Activated naive CD8-positive, alpha-beta T cell treated with anti-CD3 and anti-CD28 coated beads, Interleukin-2, amount 50 U/mL, for 16 hours (primary cell): ENCODE data around the gene TNS1.

ENCODE experiments used
- DNase-seq: peaks from one replicate; pipeline ENCODE4 v3.0.0-alpha.2; 2020; ENCODE audit warnings: low read depth, low spot score

The TNS1 gene

DNA sequence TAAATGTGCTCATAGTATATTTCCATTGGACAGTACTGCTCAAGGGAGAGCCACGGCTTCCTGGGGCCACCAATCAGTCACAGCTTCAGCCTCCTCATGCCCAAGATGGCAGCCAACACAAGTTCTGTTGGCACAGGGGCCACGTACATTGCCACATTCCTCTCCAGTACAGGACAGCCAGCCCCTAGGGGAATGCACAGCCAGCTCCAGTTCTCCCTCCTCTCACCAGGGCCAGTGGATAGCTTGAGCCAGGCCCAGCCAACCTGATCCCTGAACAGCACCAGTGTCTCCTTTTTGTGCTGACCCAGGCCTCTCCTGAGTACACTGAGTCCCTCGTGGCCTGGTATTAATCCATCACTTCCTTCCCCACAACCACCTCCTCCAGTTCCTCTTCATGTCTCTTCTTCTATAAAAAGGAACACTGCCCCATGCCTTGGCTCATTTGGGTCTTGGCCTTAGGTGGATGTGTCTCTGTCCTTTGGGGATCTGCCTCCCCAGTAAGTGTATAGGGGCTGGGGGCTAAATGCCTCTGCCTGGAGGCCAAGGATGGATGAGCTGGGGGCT is 168.7 kb downstream of the TNS1 start:
- no peak for DNase-seq

DNA sequence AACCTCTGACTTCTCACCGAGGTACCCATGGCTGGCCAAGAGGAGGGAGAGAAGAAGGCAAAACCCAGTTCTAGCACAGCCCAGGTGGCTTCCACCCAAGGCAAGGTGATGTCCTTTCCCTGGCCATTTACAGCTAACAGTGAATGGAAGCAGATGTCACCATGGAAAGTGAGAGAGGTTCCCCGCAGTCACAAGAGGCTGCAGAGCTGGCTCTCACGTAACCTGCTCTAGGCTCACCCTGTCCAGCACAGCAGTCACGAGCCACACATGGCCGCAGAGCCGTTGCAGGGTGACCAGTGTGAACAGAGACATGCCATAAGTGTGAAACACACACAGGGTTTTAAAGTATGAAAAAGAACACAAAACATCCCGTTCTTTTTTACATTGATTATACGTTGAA is 169.4 kb downstream of the TNS1 start:
- no peak for DNase-seq

DNA sequence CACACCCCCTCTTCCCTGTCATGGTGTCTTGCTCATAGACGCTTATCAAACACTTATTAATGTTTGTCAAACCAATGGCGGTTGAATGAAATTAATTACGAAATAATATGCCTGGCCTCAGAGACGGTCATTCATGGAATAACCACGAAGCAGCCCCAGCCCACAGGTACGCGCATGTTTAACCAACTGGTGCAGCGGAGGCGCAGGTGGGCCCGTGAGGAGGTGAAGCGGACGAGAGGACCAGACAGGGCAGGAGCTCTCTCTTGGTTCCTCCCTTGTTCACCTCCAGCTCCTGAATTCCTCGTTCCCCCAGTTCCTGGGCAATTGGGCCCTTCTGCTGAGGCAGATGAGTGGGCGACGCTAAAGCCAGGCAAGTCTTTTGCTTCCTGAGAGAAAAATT is 169.8 kb downstream of the TNS1 start:
- DNase-seq = no peak

DNA sequence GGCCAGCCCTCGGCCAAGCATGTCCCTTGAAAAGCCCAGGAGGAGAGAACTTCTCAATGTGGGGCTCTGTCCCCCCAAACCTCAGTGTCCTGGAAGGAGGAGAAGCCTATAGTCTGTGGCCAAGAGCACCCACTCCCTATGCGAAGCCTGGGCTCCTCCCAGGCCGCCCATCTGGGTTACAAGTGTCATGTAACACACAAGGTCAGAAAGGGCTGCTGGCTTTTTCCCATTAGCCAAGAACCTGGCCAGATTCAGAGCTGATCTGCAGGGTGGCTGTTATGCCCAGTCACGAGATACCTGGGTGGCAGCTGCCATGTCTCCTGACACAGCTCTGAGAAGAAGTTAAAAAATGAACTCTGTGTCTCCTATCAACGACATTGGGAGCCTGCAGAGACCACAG is 170.7 kb downstream of the TNS1 start:
- no peak for DNase-seq

DNA sequence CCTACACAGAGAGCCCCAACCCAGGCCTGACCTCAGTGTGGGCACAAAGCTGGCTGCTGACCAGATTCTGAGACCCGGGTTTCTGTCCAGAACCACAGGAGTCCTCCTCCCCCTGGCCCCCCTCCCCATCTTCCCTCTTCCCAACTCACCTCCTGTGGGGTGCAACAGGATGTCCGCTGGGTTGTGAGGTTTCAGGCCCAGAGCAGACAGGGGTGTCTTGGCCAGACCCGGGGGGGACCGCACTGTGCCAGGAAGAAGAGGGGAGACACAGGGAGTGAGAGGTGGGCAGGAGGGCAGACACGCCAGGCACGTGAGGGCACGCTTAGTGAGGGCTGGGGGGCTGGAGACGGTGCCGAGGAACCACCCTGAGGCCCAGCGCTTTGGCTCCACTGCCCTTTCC is 171.5 kb downstream of the TNS1 start:
- no peak for DNase-seq

DNA sequence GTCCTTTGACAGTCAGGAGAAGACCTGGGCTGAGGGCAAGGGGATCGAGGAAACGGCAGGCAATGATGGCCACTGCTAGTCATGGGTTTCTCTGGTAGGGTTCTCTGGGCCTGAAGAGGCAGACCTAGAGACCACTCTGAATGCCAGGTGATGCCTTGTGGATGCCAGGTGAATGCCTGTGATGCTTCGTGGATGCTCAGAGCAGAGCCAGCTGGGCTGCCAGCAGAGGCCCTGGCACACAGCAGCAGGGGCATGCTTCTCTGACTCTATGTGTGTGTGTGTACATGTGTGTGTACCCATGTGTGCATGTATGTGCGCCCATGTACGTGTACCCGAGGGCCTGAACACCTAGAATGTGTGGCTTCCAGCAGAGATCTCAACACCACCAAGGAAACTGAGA is 172.0 kb downstream of the TNS1 start:
- DNase-seq = no peak

DNA sequence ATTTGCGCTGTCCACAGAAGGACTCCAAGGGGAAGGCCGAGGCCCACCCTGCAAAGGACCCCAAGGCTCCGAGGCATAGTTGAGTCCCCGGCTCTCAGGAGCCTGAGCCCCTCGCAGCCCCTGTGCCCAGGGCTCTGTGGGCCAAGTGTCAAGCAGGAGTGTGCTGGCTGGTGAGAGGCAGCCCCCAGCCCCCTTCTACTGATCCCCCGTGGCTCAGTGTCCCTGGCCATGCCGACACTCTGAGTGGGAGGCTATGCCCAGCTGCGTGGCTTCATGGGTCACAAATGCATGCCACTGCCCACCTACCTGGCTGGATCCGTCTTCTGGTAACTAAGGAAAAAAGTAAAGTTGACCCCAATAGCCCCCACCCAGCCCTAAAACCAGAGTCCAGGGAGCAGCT is 172.7 kb downstream of the TNS1 start:
- no peak for DNase-seq

DNA sequence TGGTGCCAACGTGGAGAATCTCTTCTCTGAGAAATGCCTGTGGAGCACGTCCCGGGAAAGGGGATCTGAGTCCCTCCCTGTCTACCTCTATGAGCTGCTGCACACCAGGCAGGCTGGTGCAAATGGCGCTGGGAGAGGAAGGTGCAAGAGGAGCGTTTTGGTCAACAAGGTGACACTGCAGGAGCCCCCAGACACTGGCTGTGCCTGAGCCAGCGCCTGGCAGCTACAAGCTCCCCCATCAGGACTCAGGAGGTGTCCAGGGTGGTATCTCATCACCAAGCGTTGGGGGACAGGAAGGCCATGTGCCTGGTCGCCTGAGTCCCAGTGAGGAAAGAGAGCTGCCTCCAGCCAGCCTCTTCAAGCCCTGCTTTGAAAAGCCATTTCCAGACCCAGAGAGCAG is 173.4 kb downstream of the TNS1 start:
- DNase-seq = no peak

DNA sequence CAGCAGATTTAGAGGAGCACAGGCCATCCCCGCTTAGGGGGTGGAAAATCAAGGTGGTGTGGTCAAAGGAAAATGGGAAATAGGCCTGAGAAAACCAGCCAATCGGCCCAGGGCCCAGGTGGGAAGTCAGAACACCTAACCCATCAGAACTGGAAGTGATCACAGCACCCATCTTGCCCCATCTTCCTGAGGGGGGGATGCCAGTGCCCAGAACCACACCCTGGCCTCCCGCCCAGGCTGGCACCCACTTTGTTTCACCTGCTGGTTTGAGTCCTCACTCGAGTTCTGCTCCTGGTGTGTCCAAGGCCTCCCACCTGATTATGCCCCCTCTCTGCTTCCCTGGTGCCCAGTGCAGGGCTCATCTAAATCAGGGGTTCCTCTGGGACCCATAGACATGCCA is 174.5 kb downstream of the TNS1 start:
- no peak for DNase-seq

DNA sequence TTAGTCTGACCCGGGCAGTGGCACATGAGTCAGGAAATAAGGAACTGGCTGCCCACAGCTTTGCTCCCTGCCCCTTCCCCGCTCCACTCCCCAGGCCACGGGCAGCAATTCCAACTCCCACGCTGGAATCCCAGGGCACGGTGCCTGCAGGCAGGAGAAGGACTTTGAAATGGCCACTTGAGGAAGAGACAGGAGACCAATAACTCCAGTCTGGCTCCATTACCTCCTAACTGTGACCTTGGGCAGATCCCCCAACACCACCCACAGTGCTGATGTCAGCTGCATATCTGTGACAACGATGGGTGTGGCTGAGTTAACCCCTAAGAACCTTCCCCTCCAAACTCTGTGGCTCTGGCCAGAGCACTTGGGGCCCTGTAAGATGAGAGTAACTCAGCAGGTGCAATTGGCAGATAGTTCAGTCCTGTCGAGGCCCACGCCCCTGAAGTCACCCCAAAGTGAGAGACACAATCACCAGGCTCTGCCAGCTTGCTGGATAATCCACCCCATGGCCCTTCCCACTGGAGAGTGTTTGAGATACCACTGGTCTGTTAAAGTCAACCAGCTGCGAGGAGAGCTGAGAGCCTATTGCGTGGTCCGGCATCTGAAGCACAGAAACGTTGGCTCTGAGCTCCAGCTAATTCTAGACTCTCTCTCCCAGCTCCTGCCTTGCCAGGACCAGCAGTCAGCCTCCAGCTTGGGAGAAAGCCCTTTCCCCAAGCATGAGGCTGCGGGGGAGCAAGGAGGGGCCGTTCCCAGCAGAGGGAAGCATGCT is 175.2 kb downstream of the TNS1 start:
- DNase-seq = no peak

DNA sequence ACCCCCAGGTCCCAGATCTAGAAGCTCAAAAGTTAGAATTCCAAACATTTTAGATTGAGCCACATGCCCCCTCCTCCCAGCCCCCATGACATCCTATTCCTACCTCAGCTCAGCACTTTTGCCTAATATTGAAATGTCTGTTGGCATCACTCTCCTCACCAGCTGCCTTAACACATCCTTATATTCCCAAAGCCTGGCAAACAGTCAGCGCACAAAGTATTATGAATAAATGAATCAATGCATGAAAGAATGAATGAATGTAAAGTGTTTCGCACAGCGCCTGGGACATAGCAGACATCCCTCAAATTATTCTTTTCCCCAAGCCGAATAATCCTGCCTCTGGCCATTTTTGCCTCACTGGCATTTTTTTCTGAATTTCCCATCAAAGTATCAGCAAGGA is 175.8 kb downstream of the TNS1 start:
- DNase-seq = no peak

DNA sequence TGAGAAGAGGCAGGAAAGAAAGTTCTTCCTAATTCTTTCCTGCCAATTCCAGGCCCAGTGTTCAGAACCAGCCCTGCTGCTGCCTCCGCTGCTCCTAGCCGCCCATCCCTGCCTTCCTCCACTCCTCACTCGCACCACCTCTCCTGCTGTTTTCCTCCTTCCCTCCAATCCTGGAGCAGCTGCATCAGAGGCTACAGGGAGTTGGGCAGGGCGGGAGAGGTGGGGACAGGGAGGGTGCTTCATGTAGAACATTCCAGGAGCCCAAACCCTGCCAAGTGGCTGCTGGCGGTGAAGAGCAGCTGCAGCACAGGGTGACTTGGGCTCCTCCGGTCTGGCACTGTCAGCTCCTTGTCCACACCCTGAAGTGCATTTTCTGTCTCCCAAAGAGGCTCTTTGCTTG is 176.3 kb downstream of the TNS1 start:
- DNase-seq = no peak

DNA sequence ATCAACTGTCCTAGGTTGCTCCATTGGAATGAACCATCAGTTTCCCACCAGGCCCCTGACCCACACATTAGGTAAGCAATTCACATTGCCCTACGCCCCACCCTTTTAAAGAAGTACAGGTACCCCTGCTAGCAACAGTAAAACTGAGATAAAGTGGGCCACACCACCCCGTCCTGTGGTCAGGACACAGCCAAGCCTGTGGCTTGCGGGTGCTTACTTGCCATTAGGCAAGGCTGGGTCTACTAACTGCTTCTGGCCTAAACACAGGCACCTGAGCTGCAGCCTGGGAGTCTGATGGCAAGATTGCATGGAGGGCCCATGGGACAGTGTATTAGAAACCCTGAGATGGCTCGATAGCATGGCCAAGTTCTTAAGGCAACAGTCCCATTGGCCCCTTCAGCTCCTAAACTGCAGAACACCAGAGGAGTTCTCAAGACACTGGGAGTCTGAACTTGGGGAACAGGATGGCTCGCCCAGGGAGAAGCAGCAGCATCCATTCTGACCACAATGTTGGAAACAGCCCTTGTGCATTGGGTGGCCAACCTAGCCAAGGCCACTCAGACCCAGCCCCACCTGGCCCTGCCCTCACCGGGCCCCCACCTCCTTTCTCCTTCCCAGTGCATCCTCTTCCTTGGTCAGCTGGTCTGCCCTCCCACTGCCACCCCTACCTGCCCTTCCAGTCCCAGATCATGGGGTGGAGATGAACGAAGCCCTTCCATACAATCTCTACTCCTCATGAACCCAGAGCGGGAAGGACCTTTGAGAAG is 177.1 kb downstream of the TNS1 start:
- DNase-seq = no peak

DNA sequence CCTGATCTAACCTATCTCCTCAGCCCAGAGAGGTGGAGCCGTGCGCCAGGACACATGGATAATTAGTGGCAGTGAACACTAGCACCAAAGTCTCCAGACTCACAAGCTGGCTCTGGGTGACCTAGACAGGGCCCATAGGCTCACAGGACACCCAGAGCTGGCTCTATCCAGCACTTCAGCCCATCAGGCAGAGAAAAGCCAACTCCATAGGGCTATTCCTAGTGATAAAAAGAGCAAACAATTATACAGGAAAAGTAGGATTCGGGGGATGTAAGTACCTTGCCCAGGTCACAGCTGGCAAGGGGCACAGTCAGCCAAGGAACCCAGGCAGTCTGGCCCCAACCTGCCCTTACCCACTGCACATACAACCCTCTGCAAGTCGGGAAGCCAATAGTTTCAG is 178.6 kb downstream of the TNS1 start:
- DNase-seq = no peak

DNA sequence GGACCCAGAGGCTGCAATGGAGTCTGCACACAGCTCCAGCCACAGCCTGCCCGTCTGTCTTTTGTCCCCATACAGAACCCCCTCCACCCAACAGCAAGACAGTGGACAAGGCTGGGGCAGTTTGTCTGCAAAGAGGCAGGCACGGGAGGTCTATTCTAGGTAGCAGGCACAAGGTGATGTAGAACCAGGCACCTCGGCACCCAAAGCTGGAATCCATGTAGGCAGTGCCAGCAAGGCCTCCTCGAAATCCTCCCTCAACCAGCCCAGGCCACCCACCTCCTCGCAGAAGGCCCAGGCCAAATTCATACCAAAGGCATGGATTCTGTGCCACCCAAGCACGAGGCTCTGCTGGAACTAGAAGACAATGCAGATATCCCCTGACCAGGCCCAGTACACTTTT is 179.2 kb downstream of the TNS1 start:
- no peak for DNase-seq

DNA sequence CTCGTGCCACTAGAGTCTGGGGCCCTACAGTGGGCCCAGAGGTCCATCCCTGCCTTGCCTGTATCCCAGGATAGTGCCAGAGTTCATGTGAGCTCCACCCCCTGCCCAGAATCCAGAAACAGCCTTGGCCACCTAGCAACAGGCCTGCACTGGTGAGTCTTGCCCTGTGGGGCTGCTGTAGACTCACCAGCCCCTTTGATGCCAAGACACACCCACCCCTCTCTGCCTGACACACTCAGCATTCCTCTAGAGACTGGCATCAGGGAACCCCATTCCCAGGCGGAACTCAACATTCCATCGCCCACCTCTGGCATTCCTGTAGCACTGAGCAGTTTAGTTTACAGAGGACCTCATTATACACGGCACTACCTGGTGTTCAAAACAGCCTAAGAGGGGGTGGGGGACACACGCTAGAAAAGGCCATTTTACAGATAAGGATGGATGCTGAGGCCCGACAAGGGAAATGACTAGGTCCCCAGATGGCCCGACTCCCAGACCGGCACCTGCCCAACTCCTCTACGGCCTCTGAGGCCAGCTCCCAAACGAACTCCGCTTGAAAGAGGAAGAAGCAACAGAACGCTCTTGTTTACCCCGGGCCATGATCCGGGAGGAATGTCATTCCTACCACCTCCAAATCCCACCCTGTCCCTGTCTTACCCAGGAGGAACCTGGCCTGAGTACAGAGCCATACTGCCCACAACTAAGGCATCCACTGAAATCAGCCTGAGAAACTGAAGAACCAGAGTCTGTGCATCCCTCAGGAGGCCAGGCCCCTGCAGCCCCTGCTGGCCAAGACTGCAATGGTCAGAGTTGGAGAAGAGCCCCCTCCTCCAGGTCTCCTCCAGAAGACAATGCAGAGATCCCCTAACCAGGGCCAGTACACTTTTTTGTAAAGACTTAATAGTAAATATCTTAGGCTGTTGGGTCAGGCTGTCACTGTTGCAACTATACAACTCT is 180.2 kb downstream of the TNS1 start:
- DNase-seq = no peak

DNA sequence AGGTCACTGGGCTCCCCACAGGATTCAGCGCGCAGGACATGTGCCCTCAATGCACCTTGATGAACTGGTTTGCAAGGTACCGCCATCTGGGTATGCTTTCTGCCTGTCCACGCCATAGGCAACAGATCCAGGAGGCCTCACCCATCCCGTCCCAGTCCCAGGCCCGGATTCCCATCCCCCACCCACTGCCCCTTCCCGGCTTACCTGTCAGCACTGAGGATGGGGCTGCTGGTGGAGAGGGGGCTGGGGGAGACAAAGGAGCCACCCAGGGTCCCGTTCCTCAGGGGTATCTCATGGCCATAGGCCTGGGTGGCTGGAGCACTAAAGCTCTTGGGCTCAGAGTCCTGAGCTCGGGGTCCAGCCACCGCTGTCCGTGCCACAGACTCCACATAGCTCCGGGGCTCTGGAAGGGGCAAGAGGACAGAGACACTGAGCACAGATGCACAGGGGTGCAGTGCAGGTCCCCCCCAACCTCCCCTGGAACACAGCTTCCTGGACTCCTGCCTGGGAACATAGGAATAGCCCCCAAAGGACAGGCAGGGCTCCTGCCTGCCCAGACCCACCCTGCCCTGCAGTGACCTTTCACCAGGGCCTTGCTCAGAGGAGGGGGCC is 181.2 kb downstream of the TNS1 start:
- no peak for DNase-seq

DNA sequence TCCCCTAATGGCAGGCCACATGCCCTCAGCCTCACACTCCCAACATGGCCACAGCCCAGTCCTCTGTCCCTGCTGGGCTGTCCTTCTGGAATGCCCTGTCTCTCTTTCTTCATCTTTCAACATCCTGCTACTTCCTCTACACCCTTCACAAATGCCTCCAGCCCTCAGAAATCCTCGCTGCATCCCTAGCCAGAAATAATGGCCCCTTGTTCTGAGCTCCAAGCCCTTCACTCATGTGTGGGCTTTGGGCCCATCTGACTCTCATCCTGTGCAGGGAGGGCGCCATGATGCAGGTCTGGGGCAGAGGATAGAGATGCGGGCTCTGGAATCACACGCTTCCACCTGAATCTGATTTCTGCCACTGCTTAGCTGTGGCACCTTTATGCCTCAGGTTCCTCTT is 181.9 kb downstream of the TNS1 start:
- no peak for DNase-seq

DNA sequence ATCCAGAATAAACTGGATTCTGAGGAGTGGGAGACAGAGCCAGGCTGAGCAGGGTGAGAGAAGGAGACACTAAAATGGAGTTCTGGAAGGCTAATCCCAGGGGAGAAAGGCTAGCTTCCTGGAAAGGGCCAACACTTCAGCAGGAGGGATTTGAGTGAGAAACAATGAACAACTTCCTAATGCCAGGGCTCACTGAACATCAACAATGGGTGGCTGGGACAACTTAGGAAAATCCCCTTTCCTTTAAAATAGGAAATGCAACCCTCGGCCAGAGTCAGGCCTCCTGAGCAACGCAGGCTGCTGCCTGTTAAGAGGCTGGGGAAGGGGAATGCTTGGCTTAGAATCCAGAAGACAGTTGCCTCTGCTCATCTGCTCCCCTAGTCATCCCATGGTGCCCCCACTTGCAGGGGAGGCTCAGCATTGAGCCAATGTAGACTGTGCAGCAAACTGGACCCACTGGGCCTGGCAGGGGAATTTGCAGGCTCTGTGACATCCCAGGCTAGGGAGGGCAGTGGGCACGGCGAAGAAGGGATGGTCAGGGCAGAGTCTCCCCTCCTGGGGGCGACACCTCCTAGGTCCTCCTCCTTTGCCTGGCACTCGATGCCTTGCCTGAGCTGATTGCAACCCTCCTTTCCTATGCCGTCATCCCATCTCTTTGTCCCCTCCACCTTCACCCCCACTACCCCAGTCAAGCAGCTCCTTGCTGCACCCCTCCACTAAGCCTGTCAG is 182.5 kb downstream of the TNS1 start:
- DNase-seq = no peak

DNA sequence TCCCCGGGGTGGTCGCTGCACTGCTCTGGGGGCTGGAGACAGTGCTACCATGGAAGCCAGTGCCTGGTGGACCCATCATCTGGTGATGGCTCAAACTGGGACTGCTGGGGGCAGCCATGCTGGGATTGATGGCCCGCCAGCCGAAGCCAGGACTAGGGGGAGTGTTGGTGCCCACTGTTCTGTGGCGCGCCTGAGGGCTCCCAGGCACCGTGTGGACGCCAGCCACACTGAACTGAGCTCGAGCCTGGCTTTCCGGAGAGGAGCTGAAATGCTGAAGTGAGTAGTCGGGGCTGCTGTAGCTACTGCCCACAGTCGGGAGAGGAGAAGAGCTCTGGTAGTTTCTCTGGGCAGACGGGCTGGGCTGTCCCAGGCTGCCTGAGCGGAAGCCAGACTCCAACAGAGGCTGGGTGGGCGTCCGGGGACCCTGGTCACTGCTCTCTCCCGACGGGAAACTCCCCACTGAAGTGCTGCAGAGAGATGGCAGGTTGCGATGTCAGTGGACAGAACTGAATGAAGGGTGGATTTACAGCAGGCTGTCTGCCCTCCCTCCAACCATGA is 184.4 kb downstream of the TNS1 start:
- DNase-seq = no peak
